Retinal pigment epithelial cell (primary cell): Measurements from ENCODE around the gene JAG2.

ENCODE experiments used
- DNase-seq: peaks from one replicate; pipeline ENCODE4 v3.0.0-alpha.2; 2010; ENCODE audit warnings: low read depth
- H3K4me3 ChIP-seq: 2 replicates; pipeline ENCODE4 v1.5.1; 2011; ENCODE audit warnings: mild to moderate bottlenecking, low read length, control low read depth, moderate library complexity
- CTCF ChIP-seq: conservative IDR thresholded peaks from 2 replicates; pipeline ENCODE4 v1.5.1; 2011; ENCODE audit warnings: low read depth, low read length, control low read depth, inconsistent platforms

The JAG2 gene

GRCh38 chr14:105178069-105178867 is 9.7 kb upstream of the JAG2 start:
- no peak overlapping the region for H3K4me3 ChIP-seq
- no peak for DNase-seq
- no peak for TF ChIP-seq CTCF

DNA sequence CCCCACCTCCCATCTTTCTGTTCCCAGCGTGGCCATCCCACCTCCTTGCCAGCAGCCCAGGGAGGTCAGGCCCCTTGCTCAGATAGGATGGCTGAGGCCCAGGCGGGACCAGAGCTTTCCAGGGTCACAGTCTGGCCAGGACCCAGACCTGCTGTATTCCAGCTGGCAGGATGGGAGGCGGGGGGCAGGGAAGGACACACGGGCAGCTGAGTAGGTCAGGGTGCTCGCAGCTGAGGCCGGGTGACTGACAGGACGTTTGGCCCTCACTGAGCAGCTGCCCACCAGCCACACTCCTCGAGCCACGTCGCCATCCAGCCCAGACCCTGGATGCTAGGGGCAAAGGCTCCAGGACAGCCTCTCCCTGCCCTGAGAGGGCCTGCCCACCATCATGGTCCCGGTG is 8.5 kb upstream of the JAG2 start:
- no peak for DNase-seq
- TF ChIP-seq CTCF = no peak
- no peak overlapping the region for H3K4me3 ChIP-seq

- TF ChIP-seq CTCF = no peak
- no peak overlapping the region for H3K4me3 ChIP-seq
- no peak for DNase-seq
These were observed 7.9 kb upstream of the JAG2 start for GRCh38 chr14:105176513-105176912.

DNA sequence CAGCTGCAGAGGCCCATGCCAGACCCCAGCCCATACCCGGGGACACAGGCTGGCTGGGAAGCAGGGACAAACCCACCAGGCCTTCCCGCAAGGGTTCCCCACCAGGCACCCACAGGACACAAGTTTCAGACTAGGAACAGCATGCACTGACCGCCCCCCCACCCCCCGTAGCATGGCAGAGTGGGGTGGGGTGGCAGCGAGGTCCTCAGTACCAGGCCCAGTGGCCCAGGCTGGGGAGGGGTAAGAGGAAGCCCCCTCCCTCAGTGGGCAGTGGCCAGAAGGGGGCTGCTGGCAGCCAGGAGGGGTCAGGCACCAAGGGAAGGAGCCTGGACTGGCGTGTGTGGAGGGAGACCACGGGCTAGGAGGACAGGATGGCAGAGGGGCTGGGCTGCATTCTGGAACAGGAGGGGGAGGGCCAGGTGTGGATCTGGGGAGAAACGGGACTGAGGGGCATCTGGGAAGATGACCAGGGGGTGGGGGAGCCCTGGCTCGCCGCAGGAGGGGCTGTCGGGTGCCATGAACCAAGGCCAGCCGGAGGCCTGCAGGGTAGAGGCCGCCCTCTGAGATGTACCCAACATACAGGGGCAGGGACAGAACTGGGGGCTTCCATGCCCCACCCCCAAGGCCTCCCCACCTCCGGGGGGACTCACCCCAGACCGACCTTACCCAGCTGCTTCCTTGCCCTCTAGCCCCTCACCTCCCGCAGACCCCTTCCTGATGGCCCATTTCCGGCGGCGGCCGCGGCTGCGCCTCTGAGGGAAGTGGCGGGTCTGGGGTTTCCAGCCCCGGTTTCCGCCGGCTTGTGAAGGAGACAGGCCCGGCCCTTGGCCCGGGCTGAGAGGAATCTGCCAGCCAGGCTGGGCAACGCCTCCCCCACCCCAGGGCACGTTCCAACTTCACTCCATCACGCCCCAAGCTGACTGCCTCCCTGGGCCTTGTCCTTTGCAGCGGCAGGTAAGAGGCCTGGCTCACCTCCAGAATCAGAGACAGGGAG is 5.6 kb upstream of the JAG2 start:
- DNase-seq = no peak
- TF ChIP-seq CTCF = no peak
- H3K4me3 ChIP-seq = no peak overlapping the region

DNA sequence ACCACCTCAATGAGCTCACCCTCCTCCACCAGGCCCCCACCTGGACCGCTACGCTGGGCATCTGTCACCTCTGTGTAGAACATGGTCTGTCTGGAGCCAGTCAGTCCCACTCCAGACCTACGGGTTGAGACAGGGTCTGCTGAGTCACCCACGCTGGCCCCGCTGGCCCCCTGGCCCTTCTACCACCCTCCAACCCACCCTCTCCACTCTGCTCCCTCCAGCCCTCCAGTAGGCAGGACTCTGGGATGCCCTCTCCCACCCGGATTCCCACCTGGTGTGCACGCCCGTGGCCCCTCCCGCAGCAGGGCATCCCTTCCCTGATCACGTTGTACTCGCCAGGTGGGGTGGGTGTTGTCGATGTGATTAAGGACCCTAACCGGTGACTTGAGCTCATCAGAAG is 4.6 kb upstream of the JAG2 start:
- no peak for DNase-seq
- no peak overlapping the region for H3K4me3 ChIP-seq
- TF ChIP-seq CTCF = no peak

DNA sequence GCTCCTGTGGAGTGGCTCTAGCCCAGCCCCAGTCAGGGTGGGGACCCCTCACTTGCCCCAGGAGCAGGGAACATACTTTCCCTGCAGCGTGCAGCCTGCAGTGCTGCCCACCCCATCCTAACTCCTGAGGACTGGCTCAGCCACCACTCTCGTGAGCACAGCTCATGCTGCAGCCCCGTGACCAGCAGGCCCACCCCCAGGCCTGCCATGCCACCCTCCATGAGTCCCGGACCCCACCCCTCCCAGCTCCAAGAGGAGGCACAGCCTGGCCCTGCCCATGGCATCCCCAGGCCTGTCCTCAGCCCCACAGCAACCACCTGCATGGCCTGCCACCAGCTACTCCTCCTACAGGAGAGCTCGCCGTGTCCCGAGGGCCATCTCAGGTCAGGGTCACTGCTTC is 3.9 kb upstream of the JAG2 start:
- TF ChIP-seq CTCF = no peak
- no peak overlapping the region for H3K4me3 ChIP-seq
- no peak for DNase-seq
